KOPT-K1 (cell line): Measurements from ENCODE around the gene FAM124A.

Experiments
- H3K27ac ChIP-seq: fragments of 200-600 bp; sonication (generic); 2 replicates; pipeline ENCODE4 v1.5.1; 2016; ENCODE audit warnings: antibody characterized with exemption, mild to moderate bottlenecking, low read depth, low read length; ENCODE audit not compliant: poor library complexity, severe bottlenecking
- H3K36me3 ChIP-seq: fragments of 200-600 bp; sonication (generic); 2 replicates; pipeline ENCODE4 v1.5.1; 2017; ENCODE audit warnings: antibody characterized with exemption, mild to moderate bottlenecking, low read length, moderate library complexity; ENCODE audit not compliant: insufficient read depth
- H3K9me3 ChIP-seq: fragments of 200-600 bp; sonication (generic); 2 replicates; pipeline ENCODE4 v1.5.1; 2017; ENCODE audit warnings: antibody characterized with exemption, low read length, mild to moderate bottlenecking; ENCODE audit not compliant: insufficient read depth, poor library complexity, severe bottlenecking

The FAM124A gene, protein sequence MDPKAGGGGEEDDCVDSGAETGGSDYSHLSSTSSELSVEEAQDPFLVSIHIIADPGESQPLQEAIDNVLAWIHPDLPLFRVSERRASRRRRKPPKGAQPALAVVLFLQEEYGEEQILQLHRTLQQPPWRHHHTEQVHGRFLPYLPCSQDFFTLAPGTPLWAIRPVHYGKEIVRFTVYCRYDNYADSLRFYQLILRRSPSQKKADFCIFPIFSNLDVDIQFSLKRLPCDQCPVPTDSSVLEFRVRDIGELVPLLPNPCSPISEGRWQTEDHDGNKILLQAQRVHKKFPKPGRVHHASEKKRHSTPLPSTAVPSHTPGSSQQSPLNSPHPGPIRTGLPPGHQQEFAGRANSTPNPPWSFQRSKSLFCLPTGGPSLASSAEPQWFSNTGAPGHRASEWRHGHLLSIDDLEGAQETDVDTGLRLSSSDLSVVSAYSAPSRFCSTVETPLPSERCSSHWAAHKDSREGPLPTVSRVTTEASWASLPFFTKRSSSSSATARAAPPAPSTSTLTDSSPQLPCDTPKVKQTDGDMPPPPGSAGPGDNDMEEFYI

DNA sequence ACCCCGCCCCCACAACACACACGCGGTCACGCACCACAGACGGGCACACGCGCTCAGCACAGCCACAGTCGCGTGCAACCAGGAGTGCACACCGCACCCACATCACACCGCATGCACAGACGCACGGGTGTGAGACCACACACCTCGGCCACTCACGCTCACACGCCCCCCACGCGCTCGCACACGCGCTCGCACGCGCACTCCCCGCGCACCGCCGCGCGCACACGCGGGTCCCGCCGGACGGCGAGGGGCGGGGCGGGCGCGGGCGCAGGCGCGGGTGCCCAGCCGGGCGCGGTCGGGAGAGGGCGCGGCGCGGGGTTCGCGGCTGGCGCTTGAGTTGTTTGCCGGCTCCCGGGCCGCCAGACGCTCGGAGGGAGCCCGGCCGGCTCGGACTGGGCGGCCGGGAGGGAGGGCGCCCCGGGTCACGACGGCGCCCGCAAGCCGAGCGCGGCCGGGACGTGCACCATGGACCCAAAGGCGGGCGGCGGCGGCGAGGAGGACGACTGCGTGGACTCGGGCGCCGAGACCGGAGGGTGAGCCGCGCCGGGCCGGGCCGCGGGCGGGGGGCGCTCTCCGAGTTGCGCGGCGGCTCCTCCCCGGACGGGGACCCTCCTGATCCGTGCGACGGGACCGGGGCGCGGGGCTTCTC lies at the start of gene FAM124A:
FAM124A (plus strand) TSS at position 362 of the 649 bp plus-strand sequence; CDS start at position 466, 104 bp downstream.
- Histone ChIP-seq H3K27ac (no peak within 1 kb of the TSS), H3K36me3 (no peaks in the 10 kb centered on the region), H3K9me3 (no peaks in the 10 kb centered on the region)

DNA sequence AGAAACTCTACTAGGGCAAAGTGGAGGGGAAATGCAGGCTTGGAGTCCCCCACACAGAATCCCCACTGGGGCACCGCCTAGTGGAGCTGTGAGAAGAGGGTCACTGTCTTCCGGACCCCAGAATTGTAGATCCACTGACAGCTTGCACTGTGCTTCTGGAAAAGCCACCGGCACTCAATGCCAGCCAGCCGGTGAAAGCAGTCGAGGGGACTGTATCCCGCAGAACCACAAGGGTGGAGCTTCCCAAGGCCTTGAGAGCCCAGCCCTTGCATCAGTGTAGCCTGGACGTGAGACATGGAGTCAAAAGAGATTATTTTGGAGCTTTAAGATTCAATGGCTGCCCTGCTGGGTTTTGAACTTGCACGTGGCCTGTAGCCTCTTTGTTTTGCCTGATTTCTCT lies 47.2 kb upstream of the FAM124A start:
- peaks cover 10% of the 10 kb centered on the region for H3K9me3 ChIP-seq
- no peaks in the 10 kb centered on the region for H3K36me3 ChIP-seq
- H3K27ac ChIP-seq: no peak overlapping the region

DNA sequence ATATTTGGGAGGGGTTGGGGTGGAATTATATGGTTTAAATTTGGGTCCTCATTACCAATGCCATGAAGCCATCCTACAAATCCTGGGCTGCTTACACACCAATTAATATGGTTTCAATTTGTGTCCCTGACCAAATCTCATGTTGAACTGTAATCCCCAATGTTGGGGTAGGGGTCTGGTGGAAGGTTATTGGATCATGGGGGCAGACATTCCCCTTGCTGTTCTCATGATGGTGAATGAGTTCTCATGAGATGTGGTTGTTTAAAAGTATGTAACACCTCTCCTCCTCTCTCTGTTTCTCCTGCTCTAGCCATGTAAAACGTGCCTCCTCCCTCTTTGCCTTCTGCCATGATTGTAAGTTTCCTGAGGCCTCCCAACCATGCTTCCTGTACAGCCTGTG lies 46.6 kb upstream of the FAM124A start:
- H3K36me3 ChIP-seq: no peaks in the 10 kb centered on the region

DNA sequence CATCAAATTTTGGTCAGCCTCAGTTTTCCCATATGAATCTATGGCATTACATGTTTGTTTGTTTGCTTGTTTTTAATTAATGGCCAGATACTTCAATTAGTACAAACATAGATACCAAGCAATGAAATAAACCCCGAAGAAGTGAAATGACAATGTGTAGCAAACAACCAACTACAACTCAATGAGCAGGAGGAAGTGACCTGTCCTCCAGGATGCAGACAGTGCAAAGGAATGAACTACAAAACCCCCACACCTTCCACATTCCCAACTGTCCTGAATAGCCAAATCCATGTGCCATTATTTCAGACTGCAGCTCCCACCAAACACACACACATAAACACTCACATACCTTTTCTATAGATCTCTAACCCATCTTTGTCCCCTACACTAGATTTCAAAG lies 45.0 kb upstream of the FAM124A start:
- Histone ChIP-seq H3K9me3 (peaks cover 10% of the 10 kb centered on the region), H3K27ac (no peak overlapping the region), H3K36me3 (no peaks in the 10 kb centered on the region)

More for the DNA sequence above, 46.6 kb upstream of the FAM124A start:
- Histone ChIP-seq H3K27ac (no peak overlapping the region), H3K9me3 (peaks cover 10% of the 10 kb centered on the region)

DNA sequence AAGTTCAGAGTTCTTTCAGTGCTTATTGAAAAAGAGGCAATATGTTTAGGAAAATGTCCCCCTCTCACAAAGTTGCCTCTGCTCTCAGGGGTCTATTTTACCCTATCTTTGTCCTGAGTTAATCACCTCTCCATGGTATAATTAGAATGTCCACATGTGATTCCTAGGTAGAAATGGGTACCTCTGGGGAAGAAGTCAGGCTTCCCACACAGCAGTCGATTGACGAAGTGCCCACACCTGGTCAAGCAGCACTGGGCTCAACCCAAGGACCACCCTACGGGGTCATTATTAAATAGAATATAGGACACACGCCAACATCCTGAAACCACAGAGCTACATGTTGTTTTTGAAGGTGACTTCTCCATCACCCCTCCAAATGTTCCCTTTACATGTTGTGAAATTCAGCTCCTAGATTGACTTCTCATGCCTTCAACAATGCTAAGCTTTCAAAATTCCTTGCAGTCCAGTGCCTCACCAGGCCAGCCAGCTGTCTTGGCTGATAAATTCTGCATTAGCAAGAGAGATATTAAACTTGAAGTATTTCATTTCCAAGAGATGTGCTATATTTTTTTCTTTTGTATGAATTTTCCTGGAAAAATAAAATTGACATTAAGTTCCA lies 43.6 kb upstream of the FAM124A start:
- Histone ChIP-seq H3K36me3 (no peaks in the 10 kb centered on the region), H3K27ac (no peak overlapping the region), H3K9me3 (peaks cover 10% of the 10 kb centered on the region)

DNA sequence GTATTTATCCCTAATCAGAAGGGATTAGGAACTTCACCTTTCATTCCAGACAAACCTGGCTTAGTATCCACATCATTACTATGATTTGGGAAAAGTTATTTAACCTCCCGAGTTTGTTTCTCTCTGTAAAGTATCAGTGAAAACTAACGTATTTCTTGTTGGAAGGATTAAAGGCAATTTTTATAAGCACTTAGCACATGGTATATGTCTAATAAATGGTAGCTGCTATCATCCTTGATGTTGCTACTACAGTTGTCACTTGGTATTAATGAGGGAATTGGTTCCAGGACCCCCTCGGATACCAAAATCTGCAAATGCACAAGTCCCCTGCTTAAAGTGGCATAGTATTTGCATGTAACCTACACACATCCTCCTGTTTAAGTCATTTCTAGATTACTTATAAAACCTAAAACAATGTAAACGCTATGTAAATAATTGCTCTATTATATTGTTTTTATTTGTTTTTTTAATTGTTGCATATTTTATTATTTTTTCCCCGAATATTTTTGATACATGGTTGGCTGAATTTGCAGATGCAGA lies 42.7 kb upstream of the FAM124A start:
- Histone ChIP-seq H3K27ac (no peak overlapping the region), H3K9me3 (peaks cover 10% of the 10 kb centered on the region), H3K36me3 (no peaks in the 10 kb centered on the region)

DNA sequence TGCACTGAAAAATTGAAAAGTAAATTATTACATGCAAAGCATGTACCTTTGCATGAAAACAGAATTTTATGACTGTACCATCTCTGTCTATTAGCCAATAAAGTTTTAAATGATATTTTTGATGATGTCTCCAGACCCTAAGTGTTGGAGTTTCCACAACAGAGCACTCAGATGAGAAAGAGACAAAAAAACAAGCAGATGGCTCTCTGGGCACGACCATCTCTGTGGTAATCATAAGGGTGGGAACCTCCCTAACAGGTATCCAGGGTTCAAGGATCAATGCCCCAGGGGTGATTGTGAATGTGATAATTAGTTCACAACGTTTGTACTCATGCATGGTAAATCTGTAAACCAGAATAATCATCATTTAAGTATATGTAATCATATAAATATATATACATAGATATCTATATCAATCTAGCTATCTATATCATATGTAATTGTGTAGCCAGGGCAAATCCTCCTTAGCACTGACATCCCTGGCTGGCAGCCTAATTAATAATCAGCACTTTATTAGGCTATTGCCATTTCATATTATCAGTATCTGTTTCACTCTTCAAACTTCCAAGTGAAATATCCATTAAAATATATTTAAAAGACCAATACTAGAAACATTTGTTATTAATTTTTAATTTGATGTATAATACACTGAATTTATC lies 41.2 kb upstream of the FAM124A start:
- H3K36me3 ChIP-seq: no peaks in the 10 kb centered on the region
- no peak overlapping the region for H3K27ac ChIP-seq
- H3K9me3 ChIP-seq: no peaks in the 10 kb centered on the region

DNA sequence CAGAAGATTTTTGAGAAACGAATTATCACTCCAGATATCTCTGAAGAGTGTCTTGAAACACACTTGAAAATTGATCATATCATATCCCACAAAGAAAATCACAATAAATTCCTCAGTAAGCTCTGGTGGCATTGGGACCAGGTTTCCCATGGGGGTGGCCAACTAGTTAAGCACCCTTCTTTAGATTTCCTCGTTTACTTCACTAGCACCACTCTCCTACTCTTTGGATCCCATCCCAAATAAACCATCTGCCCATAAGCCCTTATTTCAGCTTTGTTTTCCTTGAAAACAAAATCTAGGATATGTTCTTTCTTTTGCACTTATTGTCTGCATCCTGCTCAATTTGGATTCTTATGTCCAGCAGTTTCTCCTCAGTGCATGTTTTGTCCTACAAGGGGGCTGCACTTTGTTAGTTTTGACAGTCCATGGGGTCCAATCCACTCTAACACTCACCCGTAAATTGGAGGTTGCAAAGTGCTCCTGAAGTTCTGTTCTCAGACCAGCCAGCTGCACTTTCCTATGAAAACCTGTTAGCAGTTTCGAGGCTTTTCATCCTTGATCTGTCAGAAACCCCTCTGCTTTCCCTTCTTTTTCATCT lies 40.3 kb upstream of the FAM124A start:
- Histone ChIP-seq H3K36me3 (no peaks in the 10 kb centered on the region), H3K27ac (no peak overlapping the region)

DNA sequence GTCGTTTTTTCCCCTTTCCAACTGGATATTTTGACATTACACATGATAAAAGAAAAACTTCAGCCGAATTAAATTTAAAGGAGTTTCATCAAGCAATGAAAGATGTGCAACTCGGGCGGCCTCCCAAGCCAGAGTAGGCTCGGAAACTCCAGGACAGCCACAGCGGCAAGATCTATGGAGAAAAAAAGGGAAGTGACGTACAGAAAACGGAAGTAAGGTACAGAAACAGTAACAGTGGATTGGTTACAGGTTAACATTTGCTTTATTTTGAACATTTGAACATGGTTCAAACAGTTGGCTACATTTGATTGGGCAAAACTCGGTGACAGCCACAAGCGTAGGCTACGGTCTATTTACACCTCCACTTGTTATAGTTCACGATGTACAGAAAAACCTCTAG lies 30.5 kb upstream of the FAM124A start:
- Histone ChIP-seq H3K27ac (no peak overlapping the region), H3K9me3 (no peaks in the 10 kb centered on the region), H3K36me3 (no peaks in the 10 kb centered on the region)

More for the DNA sequence above, 40.3 kb upstream of the FAM124A start:
- no peaks in the 10 kb centered on the region for H3K9me3 ChIP-seq

DNA sequence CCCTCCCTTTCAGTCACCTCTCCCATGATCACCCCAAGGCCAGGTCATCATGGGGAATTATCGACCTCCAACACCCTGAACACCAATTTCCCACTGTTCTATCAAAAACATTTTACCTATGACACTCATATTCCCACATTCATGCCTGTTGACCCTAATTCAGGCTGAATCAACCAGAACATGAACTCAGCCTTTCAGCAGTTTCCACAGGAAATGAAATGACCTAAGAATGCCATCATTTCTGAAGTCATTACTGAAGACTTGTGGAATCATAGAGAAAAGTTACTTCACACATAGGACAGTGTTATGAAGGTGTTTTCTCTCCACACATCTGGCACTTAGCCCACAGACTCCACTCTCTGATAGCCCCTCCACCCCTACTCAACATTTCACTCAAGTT lies 29.9 kb upstream of the FAM124A start:
- Histone ChIP-seq H3K36me3 (no peaks in the 10 kb centered on the region), H3K9me3 (no peaks in the 10 kb centered on the region), H3K27ac (no peak overlapping the region)

DNA sequence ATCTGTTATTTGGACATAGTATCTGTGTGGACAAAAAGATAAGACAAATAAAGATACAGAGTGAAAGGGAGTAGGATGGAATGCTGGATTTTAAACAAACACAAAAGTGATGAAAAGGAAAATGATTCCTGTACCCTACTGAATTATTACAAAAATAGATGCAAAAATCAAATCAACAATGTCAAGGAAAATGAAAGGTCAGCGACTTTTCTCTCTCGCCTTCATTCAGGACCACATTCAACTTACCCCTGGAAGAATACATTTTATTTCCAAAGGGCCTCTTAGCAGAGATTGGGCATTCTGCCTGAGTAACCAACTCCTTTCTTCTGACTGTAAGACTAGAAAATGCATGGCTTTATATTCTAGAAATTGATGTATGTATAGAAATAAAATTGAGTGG lies 28.8 kb upstream of the FAM124A start:
- Histone ChIP-seq H3K9me3 (peaks cover 5% of the 10 kb centered on the region), H3K36me3 (no peaks in the 10 kb centered on the region)

DNA sequence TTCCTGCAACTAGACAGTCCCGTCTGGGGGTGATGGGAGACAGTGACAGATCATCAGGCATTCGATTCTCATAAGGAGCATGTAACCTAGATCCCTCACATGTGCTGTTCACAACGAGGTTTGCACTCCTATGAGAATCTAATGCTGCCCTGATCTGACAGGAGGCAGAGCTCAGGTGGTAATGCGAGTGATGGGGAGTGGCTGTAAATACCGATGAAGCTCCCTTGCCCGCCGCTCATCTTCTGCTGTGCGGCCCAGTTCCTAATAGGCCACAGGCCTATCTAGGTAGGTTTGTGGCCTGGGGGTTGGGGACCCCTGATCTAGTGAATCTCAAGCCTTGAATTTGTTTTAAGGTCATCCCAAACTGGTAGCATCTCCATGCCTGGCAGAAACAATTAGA lies 27.3 kb upstream of the FAM124A start:
- Histone ChIP-seq H3K9me3 (peaks cover 13% of the 10 kb centered on the region), H3K36me3 (no peaks in the 10 kb centered on the region), H3K27ac (no peak overlapping the region)

More for the DNA sequence above, 28.8 kb upstream of the FAM124A start:
- H3K27ac ChIP-seq: no peak overlapping the region

DNA sequence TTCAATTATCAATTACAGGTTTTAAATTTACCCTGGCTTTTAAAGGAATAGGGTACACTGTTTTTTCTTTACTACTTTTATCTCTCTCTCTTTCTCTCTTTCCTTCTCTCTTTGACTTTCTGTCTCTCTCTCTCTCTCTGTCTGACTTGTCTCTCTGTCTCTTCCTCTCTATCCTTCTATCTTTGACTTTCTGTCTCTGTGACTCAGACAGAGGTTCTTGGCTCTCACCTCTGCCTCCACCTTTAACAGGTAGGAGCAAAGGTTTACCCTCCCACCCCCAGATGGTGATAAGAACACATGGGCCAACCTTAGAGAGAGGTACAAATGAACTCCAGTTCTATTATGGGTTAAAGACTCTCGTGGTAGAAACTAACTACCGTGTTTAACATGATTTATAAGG lies 20.3 kb upstream of the FAM124A start:
- Histone ChIP-seq H3K27ac (no peak overlapping the region), H3K9me3 (peaks cover 13% of the 10 kb centered on the region), H3K36me3 (no peaks in the 10 kb centered on the region)

DNA sequence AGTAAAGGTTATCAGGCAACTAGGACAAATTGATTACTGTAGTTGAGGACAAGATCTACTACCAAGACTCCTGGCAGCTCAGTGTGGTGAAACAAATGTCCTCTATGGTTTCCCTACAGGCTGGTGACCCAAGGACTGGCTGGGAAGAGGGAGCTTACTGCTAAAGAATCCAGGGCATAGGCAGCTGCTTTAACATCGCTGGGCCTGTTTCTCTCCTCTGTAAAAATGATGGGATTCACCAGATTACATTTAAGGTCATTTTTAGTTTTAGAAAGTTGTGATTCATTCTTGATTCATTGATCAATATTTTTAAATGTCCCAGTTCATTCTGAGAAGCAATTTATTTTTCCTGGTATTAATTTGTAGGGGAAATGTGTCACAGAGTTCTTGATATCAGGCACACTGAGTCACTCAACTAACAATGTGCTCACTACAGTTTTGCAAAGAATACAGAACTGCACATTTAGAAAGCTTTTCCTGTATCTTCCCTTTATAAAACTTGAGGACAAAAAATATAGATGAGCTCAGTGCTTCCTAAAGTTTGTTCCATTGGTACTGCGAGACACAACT lies 19.6 kb upstream of the FAM124A start:
- Histone ChIP-seq H3K27ac (no peak overlapping the region), H3K36me3 (no peaks in the 10 kb centered on the region), H3K9me3 (peaks cover 13% of the 10 kb centered on the region)
